ENCODE results near the gene CHST10. TPM values are rescaled to one million over a fixed set of nuclear protein-coding genes. Genes with fewer than 3 reads are reported as not detected.
A peak's percentile ranks its signal among the peaks of the same experiment; 100 is the strongest.
"Not testable (repeated sequence)": the region's sequence is repeated elsewhere in the genome, so short reads cannot be mapped to it uniquely, and the experiment has no call there.

The CHST10 gene

GRCh38 chr2:100344433-100344832 is 73.0 kb downstream of the CHST10 start:
- Histone ChIP-seq H2AFZ (ENCODE audit: low read depth, low read length) (no peak overlapping the region), H4K91ac (ENCODE audit: low read length) (no peak overlapping the region), H2AK5ac (ENCODE audit: low read length, severe bottlenecking) (no peak overlapping the region), H3K79me1 (replicated peaks; ENCODE audit: low read length, poor library complexity, severe bottlenecking) (no peaks in the 10 kb centered on the region), H3K36me3 (ENCODE audit: control insufficient read depth in 1 of 2, insufficient read depth in 2 of 2, low read depth in 1 of 2, low read length in 2 of 2) (no peaks in the 10 kb centered on the region), H3K23ac (ENCODE audit: low read length in 2 of 2) (no peak overlapping the region), H2BK15ac (ENCODE audit: low read depth, poor library complexity, severe bottlenecking) (no peak overlapping the region), H3K4ac (ENCODE audit: low read depth in 1 of 2, low read length in 2 of 2) (no peak overlapping the region), H3K9me3 (ENCODE audit: control insufficient read depth, low read length) (peaks cover under 1% of the 10 kb centered on the region), H4K8ac (ENCODE audit: low read length) (no peak overlapping the region), H3K14ac (ENCODE audit: low read length in 2 of 2) (no peak overlapping the region), H3K27ac (ENCODE audit: low read length, poor library complexity, severe bottlenecking) (peak overlapping the region; percentile 14), H3K4me2 (ENCODE audit: low read length, poor library complexity, severe bottlenecking) (no peak overlapping the region), H3K27me3 (ENCODE audit: control insufficient read depth in 1 of 2, insufficient read depth in 1 of 2, low read length in 2 of 2) (peaks cover 4 to 13% of the 10 kb centered on the region in 2 experiments), H3K4me3 (ENCODE audit: insufficient read depth in 1 of 2, low read depth in 1 of 2, low read length in 2 of 2) (no peak overlapping the region), H2BK120ac (ENCODE audit: low read depth, low read length) (no peak overlapping the region), H2BK5ac (ENCODE audit: low read depth, low read length, poor library complexity, severe bottlenecking) (no peak overlapping the region), H3K9ac (ENCODE audit: low read length) (no peak overlapping the region), H3K4me1 (ENCODE audit: control insufficient read depth, insufficient read depth, low read depth, low read length) (peaks cover 9% of the 10 kb centered on the region), H2BK12ac (ENCODE audit: low read length in 2 of 2) (no peak overlapping the region), H3K18ac (ENCODE audit: low read depth in 1 of 2, low read length in 2 of 2) (no peak overlapping the region)
- 70% methylated on average over 4 of the region's 4 CpGs for WGBS
- DNase-seq, result no peak

GRCh38 chr2:100342466-100342865 is 75.0 kb downstream of the CHST10 start:
- 43% methylated on average over 1 of the region's 2 CpGs for WGBS
- H3K4me3 ChIP-seq (ENCODE audit: insufficient read depth in 1 of 2, low read depth in 1 of 2, low read length in 2 of 2); H2BK15ac ChIP-seq (ENCODE audit: low read depth, poor library complexity, severe bottlenecking); H3K9me3 ChIP-seq (ENCODE audit: control insufficient read depth, low read length); H3K36me3 ChIP-seq (ENCODE audit: control insufficient read depth in 1 of 2, insufficient read depth in 2 of 2, low read depth in 1 of 2, low read length in 2 of 2); H2BK5ac ChIP-seq (ENCODE audit: low read depth, low read length, poor library complexity, severe bottlenecking); H4K8ac ChIP-seq (ENCODE audit: low read length); H3K14ac ChIP-seq (ENCODE audit: low read length in 2 of 2); H2BK120ac ChIP-seq (ENCODE audit: low read depth, low read length); H3K27ac ChIP-seq (ENCODE audit: low read length, poor library complexity, severe bottlenecking); H3K79me1 ChIP-seq (replicated peaks; ENCODE audit: low read length, poor library complexity, severe bottlenecking); H3K9ac ChIP-seq (ENCODE audit: low read length); DNase-seq; H3K4me1 ChIP-seq (ENCODE audit: control insufficient read depth, insufficient read depth, low read depth, low read length); H2AK5ac ChIP-seq (ENCODE audit: low read length, severe bottlenecking); H4K91ac ChIP-seq (ENCODE audit: low read length); H3K18ac ChIP-seq (ENCODE audit: low read depth in 1 of 2, low read length in 2 of 2); H3K4ac ChIP-seq (ENCODE audit: low read depth in 1 of 2, low read length in 2 of 2); H2AFZ ChIP-seq (ENCODE audit: low read depth, low read length); H3K23ac ChIP-seq (ENCODE audit: low read length in 2 of 2); H2BK12ac ChIP-seq (ENCODE audit: low read length in 2 of 2); H3K4me2 ChIP-seq (ENCODE audit: low read length, poor library complexity, severe bottlenecking): not testable (repeated sequence)
- H3K27me3 ChIP-seq (ENCODE audit: control insufficient read depth in 1 of 2, insufficient read depth in 1 of 2, low read length in 2 of 2), result peaks cover 13 to 14% of the 10 kb centered on the region in 2 experiments

Small RNA genes within 50 kb of the gene (small RNA-seq; reads per million reads assigned to genes)
- not detected for gene AC012493.2 (ENCODE audit: low read depth)
- gene AC012493.3 (ENCODE audit: low read depth), result not detected

Data from mesenchymal stem cell (in vitro differentiated cells and primary cell).